ENCODE data around the gene TAB2.

The TAB2 gene

GRCh38 chr6:149368065-149368464 lies 50.6 kb downstream of the TAB2 start:
- TF ChIP-seq FOXP2 (optimal IDR thresholded peaks at IDR 0.05; ENCODE audit: borderline replicate concordance, extremely low read depth, extremely low read length, insufficient read depth) (no peak), POLR2AphosphoS5 (IDR thresholded peaks at IDR 0.05; ENCODE audit: low read depth, low read length) (no peak), TAF1 (IDR thresholded peaks at IDR 0.05; ENCODE audit: borderline replicate concordance, insufficient read depth, low read length) (no peak), REST (IDR thresholded peaks at IDR 0.05; ENCODE audit: insufficient read depth in 1 of 2, low read depth in 2 of 2, low read length in 2 of 2) (no peak), SIN3A (IDR thresholded peaks at IDR 0.05; ENCODE audit: borderline replicate concordance, insufficient read depth, low read length) (no peak)

GRCh38 chr6:149371154-149371553 lies 53.6 kb downstream of the TAB2 start:
- TF ChIP-seq FOXP2 (optimal IDR thresholded peaks at IDR 0.05; ENCODE audit: borderline replicate concordance, extremely low read depth, extremely low read length, insufficient read depth) (no peak), POLR2AphosphoS5 (IDR thresholded peaks at IDR 0.05; ENCODE audit: low read depth, low read length) (no peak), REST (IDR thresholded peaks at IDR 0.05; ENCODE audit: insufficient read depth in 1 of 2, low read depth in 2 of 2, low read length in 2 of 2) (no peak), TAF1 (IDR thresholded peaks at IDR 0.05; ENCODE audit: borderline replicate concordance, insufficient read depth, low read length) (no peak), SIN3A (IDR thresholded peaks at IDR 0.05; ENCODE audit: borderline replicate concordance, insufficient read depth, low read length) (no peak)

- no peak for TF ChIP-seq REST (IDR thresholded peaks at IDR 0.05; ENCODE audit: insufficient read depth in 1 of 2, low read depth in 2 of 2, low read length in 2 of 2)
- no peak for TF ChIP-seq FOXP2 (optimal IDR thresholded peaks at IDR 0.05; ENCODE audit: borderline replicate concordance, extremely low read depth, extremely low read length, insufficient read depth)
- no peak for TF ChIP-seq SIN3A (IDR thresholded peaks at IDR 0.05; ENCODE audit: borderline replicate concordance, insufficient read depth, low read length)
- no peak for TF ChIP-seq POLR2AphosphoS5 (IDR thresholded peaks at IDR 0.05; ENCODE audit: low read depth, low read length)
- no peak for TF ChIP-seq TAF1 (IDR thresholded peaks at IDR 0.05; ENCODE audit: borderline replicate concordance, insufficient read depth, low read length)
Measured at GRCh38 chr6:149372062-149372461, 54.5 kb downstream of the TAB2 start.

GRCh38 chr6:149373511-149373910 lies 56.0 kb downstream of the TAB2 start:
- TF ChIP-seq POLR2AphosphoS5 (IDR thresholded peaks at IDR 0.05; ENCODE audit: low read depth, low read length) (no peak), TAF1 (IDR thresholded peaks at IDR 0.05; ENCODE audit: borderline replicate concordance, insufficient read depth, low read length) (no peak), REST (IDR thresholded peaks at IDR 0.05; ENCODE audit: insufficient read depth in 1 of 2, low read depth in 2 of 2, low read length in 2 of 2) (no peak), FOXP2 (optimal IDR thresholded peaks at IDR 0.05; ENCODE audit: borderline replicate concordance, extremely low read depth, extremely low read length, insufficient read depth) (no peak), SIN3A (IDR thresholded peaks at IDR 0.05; ENCODE audit: borderline replicate concordance, insufficient read depth, low read length) (no peak)

GRCh38 chr6:149379977-149380376 lies 62.5 kb downstream of the TAB2 start:
- TF ChIP-seq REST (IDR thresholded peaks at IDR 0.05; ENCODE audit: insufficient read depth in 1 of 2, low read depth in 2 of 2, low read length in 2 of 2) = no peak
- TF ChIP-seq TAF1 (IDR thresholded peaks at IDR 0.05; ENCODE audit: borderline replicate concordance, insufficient read depth, low read length) = no peak
- no peak for TF ChIP-seq FOXP2 (optimal IDR thresholded peaks at IDR 0.05; ENCODE audit: borderline replicate concordance, extremely low read depth, extremely low read length, insufficient read depth)
- TF ChIP-seq POLR2AphosphoS5 (IDR thresholded peaks at IDR 0.05; ENCODE audit: low read depth, low read length) = no peak
- TF ChIP-seq SIN3A (IDR thresholded peaks at IDR 0.05; ENCODE audit: borderline replicate concordance, insufficient read depth, low read length) = no peak
